HG03095 (cell line): ENCODE data around the gene GRAMD4.
"Not testable (repeated sequence)": the region's sequence is repeated elsewhere in the genome, so short reads cannot be mapped to it uniquely, and the experiment has no call there.

Source experiments
- ATAC-seq: cut with Tn5 transposase; IDR thresholded peaks from one replicate; pipeline ENCODE4 v1.9.1; 2021; ENCODE audit warnings: moderate library complexity; ENCODE audit not compliant: unreplicated experiment

Gene GRAMD4

DNA sequence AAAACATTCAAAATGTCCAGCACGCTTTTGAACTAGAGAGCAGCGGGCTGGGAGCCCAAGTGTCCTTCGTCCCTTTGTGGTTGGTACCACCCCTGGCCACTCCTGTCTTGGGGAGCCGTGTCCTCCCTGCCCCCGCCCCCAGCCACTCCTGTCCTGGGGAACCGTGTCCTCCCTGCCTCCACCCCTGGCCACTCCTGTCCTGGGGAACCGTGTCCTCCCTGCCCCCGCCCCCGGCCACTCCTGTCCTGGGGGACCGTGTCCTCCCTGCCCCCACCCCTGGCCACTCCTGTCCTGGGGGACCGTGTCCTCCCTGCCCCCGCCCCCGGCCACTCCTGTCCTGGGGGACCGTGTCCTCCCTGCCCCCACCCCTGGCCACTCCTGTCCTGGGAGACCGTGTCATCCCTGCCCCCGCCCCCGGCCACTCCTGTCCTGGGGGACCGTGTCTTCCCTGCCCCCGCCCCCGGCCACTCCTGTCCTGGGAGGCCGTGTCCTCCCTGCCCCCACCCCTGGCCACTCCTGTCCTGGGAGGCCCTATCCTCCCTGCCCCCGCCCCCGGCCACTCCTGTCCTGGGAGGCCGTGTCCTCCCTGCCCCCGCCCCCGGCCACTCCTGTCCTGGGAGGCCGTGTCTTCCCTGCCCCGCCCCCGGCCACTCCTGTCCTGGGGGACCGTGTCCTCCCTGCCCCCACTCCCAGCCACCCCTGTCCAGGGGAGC is 14.9 kb downstream of the GRAMD4 start:
- ATAC-seq = not testable (repeated sequence)

DNA sequence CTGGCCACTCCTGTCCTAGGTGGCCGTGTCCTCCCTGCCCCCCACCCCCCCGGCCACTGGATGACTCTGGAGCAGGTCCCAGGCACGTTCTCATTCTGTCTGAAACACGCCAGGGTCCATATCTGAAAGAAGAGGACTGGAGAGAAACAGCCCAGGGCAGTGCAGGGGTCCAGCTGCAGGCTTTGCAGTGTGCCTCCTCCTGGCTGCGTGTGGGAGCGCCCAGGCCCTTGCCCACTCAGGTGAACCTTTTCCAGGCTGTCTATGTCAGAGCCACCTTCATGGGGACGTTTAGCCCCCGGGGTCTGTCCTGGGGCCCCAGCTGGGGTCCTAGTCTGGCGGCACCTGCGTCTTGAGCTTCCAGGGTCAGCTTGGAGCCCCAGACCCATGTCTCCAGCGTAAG is 15.6 kb downstream of the GRAMD4 start:
- ATAC-seq = no peak

GRCh38 chr22:46636221-46637002 is 16.2 kb downstream of the GRAMD4 start:
- ATAC-seq = no peak

DNA sequence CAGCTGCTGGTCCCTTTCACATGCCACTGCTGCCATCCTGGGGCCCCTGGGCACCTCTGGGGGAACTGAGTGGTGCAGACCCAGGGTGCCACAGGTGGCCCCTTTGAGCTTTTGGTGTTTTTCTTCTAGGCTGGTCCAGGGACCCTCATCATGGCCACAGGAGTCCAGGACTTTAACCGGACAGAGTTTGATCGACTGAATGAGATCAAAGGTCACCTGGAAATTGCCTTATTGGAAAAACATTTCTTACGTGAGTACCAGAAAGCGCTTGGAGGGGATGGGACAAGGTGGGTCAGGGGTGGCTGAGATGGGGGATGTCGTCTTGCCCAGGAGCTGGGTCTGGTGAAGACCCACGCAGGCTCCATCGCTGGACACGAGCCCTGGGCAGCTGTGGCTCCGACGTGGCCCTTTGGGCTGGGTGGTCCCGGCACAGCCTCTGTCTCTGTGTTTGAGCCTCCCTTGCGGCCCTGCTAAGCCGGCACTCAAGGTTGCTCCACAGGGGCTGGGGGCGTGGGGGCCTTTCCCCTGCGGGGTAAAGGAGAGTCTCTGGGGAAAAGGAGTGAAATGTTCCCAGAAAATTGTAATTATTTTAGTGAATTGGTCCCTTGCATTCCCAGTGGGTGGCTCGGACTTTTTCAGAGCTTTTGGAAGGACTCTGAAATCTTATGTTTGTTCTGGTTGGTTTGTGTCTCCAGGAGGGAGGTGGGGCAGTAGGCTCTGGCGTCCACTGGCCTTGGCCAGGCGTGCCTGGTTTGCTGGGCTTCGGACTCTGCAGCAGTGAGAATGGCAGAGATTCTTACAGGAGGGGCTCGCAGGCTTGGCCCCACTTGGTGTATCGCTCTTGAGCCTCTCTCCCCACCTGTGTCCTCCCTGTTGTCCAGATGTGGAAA is 17.8 kb downstream of the GRAMD4 start:
- ATAC-seq = no peak

DNA sequence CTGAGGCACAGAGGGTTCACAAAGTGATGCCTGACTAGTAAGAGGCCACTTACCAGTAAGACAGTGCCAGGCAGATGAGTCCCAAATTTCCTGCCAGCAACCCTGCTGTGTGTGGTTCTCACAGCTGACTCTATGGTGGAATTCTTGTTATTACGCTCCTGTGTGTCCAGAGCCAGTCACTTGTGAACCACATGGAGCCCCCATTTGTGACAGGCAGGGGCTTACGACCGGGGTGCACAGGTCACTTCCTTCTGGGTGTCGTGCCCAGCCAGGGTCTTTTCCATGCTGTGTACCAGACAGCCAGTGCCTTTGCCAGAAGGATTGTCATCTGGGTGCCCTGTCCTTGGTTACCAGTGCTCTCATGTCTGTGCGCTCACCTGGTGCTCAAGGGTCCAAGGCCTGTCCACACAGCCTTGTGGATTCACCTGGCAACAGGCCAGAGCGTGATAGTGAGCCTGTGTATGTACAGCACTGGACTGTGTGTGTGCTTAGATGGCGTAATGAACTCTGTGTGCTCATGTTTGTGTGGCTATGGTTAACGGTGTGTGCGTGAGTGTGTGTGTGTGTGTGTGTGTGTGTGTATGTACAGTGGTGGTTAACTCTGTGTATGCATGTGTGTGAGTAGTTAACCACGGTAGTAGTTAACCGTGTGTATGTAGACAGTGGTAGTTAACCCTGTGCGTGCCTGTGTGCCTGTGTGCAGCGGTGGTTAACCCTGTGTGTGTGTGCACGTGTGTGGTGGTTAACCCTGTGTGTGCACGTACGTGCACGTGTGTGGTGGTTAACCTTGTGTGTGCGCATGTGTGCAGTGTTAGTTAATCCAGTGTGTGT is 18.6 kb downstream of the GRAMD4 start:
- ATAC-seq = no peak

GRCh38 chr22:46639843-46640242 is 19.7 kb downstream of the GRAMD4 start:
- no peak for ATAC-seq

GRCh38 chr22:46640293-46641055 is 20.3 kb downstream of the GRAMD4 start:
- ATAC-seq = no peak

GRCh38 chr22:46641811-46642266 is 21.7 kb downstream of the GRAMD4 start:
- no peak for ATAC-seq

DNA sequence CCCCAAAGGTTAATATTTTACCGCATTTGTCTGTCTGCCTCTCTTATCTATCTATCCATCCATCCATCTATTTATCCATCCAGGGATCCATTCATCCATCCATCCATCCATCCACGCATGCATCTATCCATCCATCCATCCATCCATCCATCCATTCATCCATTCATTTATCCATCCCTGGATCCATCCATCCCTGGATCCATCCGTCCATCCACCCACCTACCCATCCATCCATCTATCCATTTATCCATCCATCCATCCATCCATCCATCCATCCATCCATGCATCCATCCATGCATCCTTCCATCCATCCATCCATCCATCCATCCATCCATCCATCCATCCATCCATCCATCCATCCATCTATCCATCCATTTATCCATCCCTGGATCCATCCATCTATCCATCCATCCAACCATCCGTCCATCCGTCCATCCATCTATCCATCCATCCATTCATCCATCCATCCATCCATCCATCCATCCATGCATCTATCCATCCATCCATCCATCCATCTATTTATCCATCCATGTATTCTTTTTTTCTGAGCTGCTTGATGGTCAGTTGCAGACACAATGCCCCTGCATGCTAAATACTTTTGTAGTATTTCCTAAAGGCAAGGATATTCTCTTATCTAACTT is 22.8 kb downstream of the GRAMD4 start:
- ATAC-seq = not testable (repeated sequence)

- ATAC-seq = no peak
Observed at GRCh38 chr22:46646531-46647215, 26.5 kb downstream of the GRAMD4 start.

DNA sequence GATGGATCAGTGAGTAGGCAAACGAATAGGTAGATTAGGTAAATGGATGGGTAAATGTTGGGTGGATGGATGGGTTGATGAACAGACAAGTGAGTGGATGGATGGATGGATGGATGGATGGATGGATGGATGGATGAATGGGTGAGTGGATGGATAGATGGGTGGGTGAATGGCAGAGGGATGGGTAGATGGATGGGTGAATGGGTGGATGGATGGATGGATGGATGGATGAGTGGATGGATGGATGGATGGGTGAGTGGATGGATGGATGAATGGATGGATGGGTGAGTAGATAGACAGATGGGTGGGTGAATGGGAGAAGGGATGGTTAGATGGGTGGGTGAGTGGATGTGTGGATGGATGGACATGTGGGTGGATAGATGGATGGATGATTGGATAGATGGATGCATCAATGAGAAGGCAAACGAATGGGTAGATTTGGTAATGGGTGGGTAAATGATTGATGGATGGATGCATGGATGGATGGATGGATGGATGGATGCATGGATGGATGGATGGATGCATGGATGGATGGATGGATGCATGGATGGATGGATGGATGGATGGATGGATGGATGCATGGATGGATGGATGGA is 28.1 kb downstream of the GRAMD4 start:
- ATAC-seq = not testable (repeated sequence)

- ATAC-seq = no peak
Observed at GRCh38 chr22:46649141-46650077, 29.2 kb downstream of the GRAMD4 start.

DNA sequence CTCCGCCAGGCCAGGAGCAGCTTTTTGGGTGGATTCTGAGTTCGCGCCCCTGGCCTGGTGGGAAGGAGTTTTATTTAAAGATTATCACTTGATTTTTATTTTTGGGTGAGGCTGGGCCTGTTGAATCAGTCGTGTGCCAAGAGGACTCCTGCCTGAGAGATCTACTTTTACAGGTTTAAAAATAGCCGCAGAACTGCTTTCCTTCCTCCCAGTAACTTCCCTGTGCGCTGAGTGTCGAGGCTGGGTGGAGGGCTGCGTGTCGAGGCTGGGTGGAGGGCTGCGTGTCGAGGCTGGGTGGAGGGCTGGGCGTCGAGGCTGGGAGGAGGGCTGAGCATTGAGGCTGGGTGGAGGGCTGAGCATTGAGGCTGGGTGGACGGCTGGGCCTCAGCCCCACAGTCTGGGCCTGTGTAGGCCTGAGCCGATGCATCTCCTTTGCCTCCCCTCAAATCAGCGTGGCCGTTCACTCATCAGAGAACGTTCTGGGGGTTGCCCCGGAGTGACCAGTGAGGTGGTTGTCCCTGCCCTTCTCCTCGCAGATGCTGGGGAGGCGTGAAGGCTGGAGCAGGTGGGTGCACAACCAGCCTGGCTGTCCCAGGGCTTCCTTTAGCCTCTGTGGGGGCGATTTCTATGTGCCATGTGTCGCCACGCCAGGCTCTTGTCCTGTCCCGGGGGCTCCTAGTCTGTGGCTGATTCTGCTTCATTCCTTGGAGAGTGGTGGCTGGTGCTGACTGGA is 30.1 kb downstream of the GRAMD4 start:
- ATAC-seq = no peak

- ATAC-seq = no peak
Observed at GRCh38 chr22:46651316-46651715, 31.1 kb downstream of the GRAMD4 start.

- no peak for ATAC-seq
Observed at GRCh38 chr22:46652081-46652846, 32.1 kb downstream of the GRAMD4 start.

DNA sequence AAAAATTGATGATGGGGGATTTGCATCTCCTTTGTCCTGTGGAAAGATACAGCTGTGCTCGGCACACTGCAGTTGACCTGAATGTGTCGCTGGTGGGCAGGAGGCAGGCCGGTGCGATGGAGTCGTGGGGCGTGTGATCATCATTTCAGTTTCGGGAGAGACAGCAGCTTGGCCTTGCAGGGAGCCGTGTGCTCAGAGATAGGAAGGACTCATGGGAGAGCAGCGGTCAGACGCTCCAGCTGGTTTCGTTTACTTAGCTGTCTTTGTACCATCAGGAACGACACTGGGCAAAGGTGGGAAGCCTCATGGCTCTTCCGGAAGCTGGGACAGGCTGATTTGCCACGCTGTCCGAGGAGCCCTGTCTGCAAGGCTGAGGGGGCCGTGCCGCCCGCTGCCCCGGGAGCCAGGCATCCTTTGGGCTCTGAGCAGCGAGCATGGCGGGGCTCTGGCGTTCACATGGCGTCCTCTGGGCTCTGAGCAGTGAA is 32.7 kb downstream of the GRAMD4 start:
- no peak for ATAC-seq
